K562 (cell line): ENCODE data around the gene IGSF23. TPM values are rescaled to one million over a fixed set of nuclear protein-coding genes. Genes with fewer than 3 reads are reported as not detected.

Experiments
- ATAC-seq: fragments of 200-7000 bp; cut with Tn5 transposase; 3 replicates; pipeline ENCODE4 v1.9.1; 2020; ENCODE audit warnings: moderate library complexity
- BruUV-seq: library from RNA; stranded (reverse); fragments of 400-500 nt; replicated peaks from 2 replicates; lab custom pipeline; 2021; lab: Mats Ljungman, UMichigan
- CTCF ChIA-PET: fragments of 300-600 bp; formaldehyde crosslinking; extraction: SDS; loops from one replicate; lab custom pipeline; 2021; ENCODE audit warnings: low intra/inter-chr PET ratio; lab: Yijun Ruan, JAX
- POLR2A ChIA-PET: fragments of 300-600, 350-650 bp; sonication (Branson Sonifier 250); formaldehyde crosslinking; extraction: SDS; loops from one replicate; lab custom pipeline; 2021; ENCODE audit warnings: antibody characterized with exemption, inconsistent platforms; lab: Yijun Ruan, JAX
- DNase-seq, 4 experiments: peaks; one replicate each; pipeline versions ENCODE4 v3.0.0 to v3.0.0-alpha.2; 2011 to 2018; ENCODE audit warnings: low spot score in 3 of 4, mixed read lengths in 3 of 4; ENCODE audit errors: extremely low read depth in 1 of 4
- FAIRE-seq: peaks from 2 replicates; lab custom pipeline; 2011; peaks lifted over from hg19 to GRCh38; lab: Jason Lieb, UNC
- H2AFZ ChIP-seq: 2 replicates; pipeline ENCODE4 v1.6.0; 2011; ENCODE audit warnings: low read depth, low read length, control low read depth, inconsistent platforms
- H3K27ac ChIP-seq: fragments of 200-600 bp; 3 replicates; pipeline ENCODE4 v1.8.0; 2011; ENCODE audit warnings: low read depth, mild to moderate bottlenecking, control low read depth, inconsistent platforms, low read length, moderate library complexity, mixed read lengths; ENCODE audit errors: extremely low read depth
- H3K27me3 ChIP-seq, 2 experiments: fragments of 300-600 bp in 1 of 2; 2 replicates in 1 of 2; 3 replicates in 1 of 2; pipeline versions ENCODE4 v1.6.0 to v1.8.0; 2011; ENCODE audit warnings: inconsistent platforms in 2 of 2, low read length in 2 of 2, mild to moderate bottlenecking in 1 of 2, mixed read lengths in 1 of 2, moderate library complexity in 1 of 2; ENCODE audit not compliant: control insufficient read depth in 2 of 2, insufficient read depth in 2 of 2
- H3K36me3 ChIP-seq: fragments of 300-600 bp; 3 replicates; pipeline ENCODE4 v1.8.0; 2011; ENCODE audit warnings: mild to moderate bottlenecking, low read length, inconsistent platforms; ENCODE audit not compliant: control insufficient read depth, insufficient read depth
- H3K4me1 ChIP-seq, 2 experiments: fragments of 200-600 bp in 1 of 2; replicated peaks in 1 of 2; 2 replicates in 1 of 2; 3 replicates in 1 of 2; pipeline versions ENCODE4 v1.5.1 to v1.8.0; 2011; ENCODE audit warnings: inconsistent platforms in 2 of 2, low read length in 2 of 2, mild to moderate bottlenecking in 1 of 2, mixed read lengths in 1 of 2, moderate library complexity in 1 of 2; ENCODE audit not compliant: control insufficient read depth in 2 of 2, insufficient read depth in 2 of 2
- H3K4me2 ChIP-seq: 2 replicates; pipeline ENCODE4 v1.6.1; 2011; ENCODE audit warnings: low read length, control low read depth, inconsistent platforms, mixed read lengths; ENCODE audit not compliant: insufficient read depth
- H3K4me3 ChIP-seq: fragments of 200-600 bp; sonication (generic), shearing (Covaris generic); 2 replicates; pipeline ENCODE4 v1.5.1; 2016; ENCODE audit warnings: control low read depth, inconsistent platforms
- H3K79me2 ChIP-seq: fragments of 200-600 bp; 3 replicates; pipeline ENCODE4 v1.8.0; 2011; ENCODE audit warnings: low read length, inconsistent platforms; ENCODE audit not compliant: control insufficient read depth, insufficient read depth
- H3K9ac ChIP-seq, 2 experiments: 2 replicates each; pipeline versions ENCODE4 v1.6.0 to v1.6.1; 2011; ENCODE audit warnings: low read depth in 2 of 2, low read length in 2 of 2, control low read depth in 1 of 2, inconsistent platforms in 1 of 2, mild to moderate bottlenecking in 1 of 2, mixed read lengths in 1 of 2; ENCODE audit not compliant: insufficient read depth in 1 of 2
- H3K9me1 ChIP-seq: one replicate; pipeline ENCODE4 v1.6.0; 2011; ENCODE audit warnings: inconsistent platforms, mild to moderate bottlenecking, low read length, moderate library complexity; ENCODE audit not compliant: control insufficient read depth, insufficient read depth
- H3K9me3 ChIP-seq: replicated peaks from 2 replicates; pipeline ENCODE4 v1.5.1; 2011; ENCODE audit warnings: low read depth, low read length, inconsistent platforms; ENCODE audit not compliant: control insufficient read depth, insufficient read depth
- H4K20me1 ChIP-seq: replicated peaks from 2 replicates; pipeline ENCODE4 v1.6.1; 2011; ENCODE audit warnings: low read length, inconsistent platforms, mixed read lengths; ENCODE audit not compliant: control insufficient read depth, insufficient read depth
- BCL6 ChIP-seq: fragments of 250-450 bp; sonication (Bioruptor Pico); IDR thresholded peaks from 2 replicates; pipeline ENCODE4 v1.4.0; 2020
- CHD4 ChIP-seq: fragments of 200-600 bp; sonication (generic); IDR thresholded peaks from 3 replicates; pipeline ENCODE4 v1.6.1; 2012; ENCODE audit warnings: low read depth, mild to moderate bottlenecking, mixed read lengths, low read length, inconsistent platforms; ENCODE audit not compliant: insufficient read depth, insufficient replicate concordance, poor library complexity, severe bottlenecking
- COPS2 ChIP-seq: fragments of 450-650 bp; conservative IDR thresholded peaks from 2 replicates; pipeline ENCODE4 v1.6.1; 2016; ENCODE audit warnings: mild to moderate bottlenecking, moderate library complexity
- FOS ChIP-seq: IDR thresholded peaks from 3 replicates; pipeline ENCODE4 v1.6.1; 2011; ENCODE audit not compliant: insufficient read length; ENCODE audit errors: extremely low read depth
- FOXA1 ChIP-seq: fragments of 450-650 bp; IDR thresholded peaks from 2 replicates; pipeline ENCODE4 v1.6.1; 2016; ENCODE audit warnings: mild to moderate bottlenecking, borderline replicate concordance
- FOXM1 ChIP-seq, 2 experiments: fragments of 450-650 bp in 1 of 2; sonication (generic) in 1 of 2; formaldehyde crosslinking in 1 of 2; IDR thresholded peaks; 2 replicates each; pipeline versions ENCODE4 v1.6.1 to v1.9.0; 2017 to 2022; ENCODE audit warnings: low read depth in 2 of 2, mild to moderate bottlenecking in 2 of 2, missing genetic modification reagents in 1 of 2, moderate library complexity in 1 of 2
- GABPA ChIP-seq: fragments of 200-800 bp; sonication (Bioruptor generic); conservative IDR thresholded peaks from 2 replicates; pipeline ENCODE4 v1.6.1; 2016; ENCODE audit warnings: low read depth, missing genetic modification characterization, missing compliant biosample characterization
- GTF2F1 ChIP-seq: IDR thresholded peaks from 2 replicates; pipeline ENCODE4 v1.6.1; 2011; ENCODE audit warnings: low read depth, low read length, improper control_type of control experiment
- HMG20B ChIP-seq: fragments of 250-450 bp; sonication (Bioruptor Pico); IDR thresholded peaks from 2 replicates; pipeline ENCODE4 v1.5.0; 2021; ENCODE audit warnings: mild to moderate bottlenecking
- MTF1 ChIP-seq: fragments of 250-450 bp; sonication (Bioruptor Pico); IDR thresholded peaks from 2 replicates; pipeline ENCODE4 v1.9.0; 2021; ENCODE audit warnings: moderate library complexity, mild to moderate bottlenecking, inconsistent platforms, borderline replicate concordance
- NR4A1 ChIP-seq, 2 experiments: fragments of 250-450 bp in 1 of 2; fragments of 450-650 bp in 1 of 2; sonication (Bioruptor Pico) in 1 of 2; IDR thresholded peaks; 2 replicates each; pipeline versions ENCODE4 v1.4.0 to v1.6.1; 2016 to 2020; ENCODE audit warnings: mild to moderate bottlenecking in 2 of 2, missing compliant biosample characterization in 1 of 2, missing genetic modification characterization in 1 of 2, moderate library complexity in 1 of 2
- RBM25 ChIP-seq: fragments of 200-400 bp; formaldehyde crosslinking; IDR thresholded peaks from 2 replicates; pipeline ENCODE4 v1.6.1; 2018; ENCODE audit warnings: low read length, low read depth, moderate library complexity; ENCODE audit not compliant: severe bottlenecking
- SETDB1 ChIP-seq: IDR thresholded peaks from one replicate; pipeline ENCODE4 v1.6.1; 2012; ENCODE audit warnings: low read length, control low read depth, inconsistent platforms
- SP2 ChIP-seq: IDR thresholded peaks from 2 replicates; pipeline ENCODE4 v1.6.1; 2011; ENCODE audit warnings: mild to moderate bottlenecking, low read depth, low read length, moderate library complexity; ENCODE audit not compliant: poor library complexity, severe bottlenecking; ENCODE audit errors: extremely low read depth
- STAT5A ChIP-seq: IDR thresholded peaks from 2 replicates; pipeline ENCODE4 v1.6.1; 2012; ENCODE audit warnings: low read length, inconsistent platforms, borderline replicate concordance
- TAL1 ChIP-seq: fragments of 450-650 bp; IDR thresholded peaks from 2 replicates; pipeline ENCODE4 v1.6.1; 2016; ENCODE audit warnings: mild to moderate bottlenecking
- THRB ChIP-seq: fragments of 450-650 bp; formaldehyde crosslinking; conservative IDR thresholded peaks from 2 replicates; pipeline ENCODE4 v1.4.0; 2022; ENCODE audit warnings: mild to moderate bottlenecking, missing genetic modification characterization
- ZKSCAN8 ChIP-seq: fragments of 200-800 bp; sonication (Bioruptor generic); IDR thresholded peaks from 2 replicates; pipeline ENCODE4 v1.6.1; 2016; ENCODE audit warnings: missing genetic modification characterization, missing compliant biosample characterization
- ZNF146 ChIP-seq: IDR thresholded peaks from one replicate; pipeline ENCODE4 v1.6.1; 2018; ENCODE audit warnings: missing compliant biosample characterization; ENCODE audit not compliant: unreplicated experiment
- ZNF764 ChIP-seq: fragments of 250-450 bp; sonication (Bioruptor Pico); IDR thresholded peaks from 2 replicates; pipeline ENCODE4 v1.4.0; 2020; ENCODE audit warnings: low read depth, mild to moderate bottlenecking, moderate library complexity
- WGBS: fragments of 100-300 bp; shearing (Covaris generic); methylation state at CpG from one replicate; pipeline ENCODE4 v1.1.6; 2016; ENCODE audit warnings: low coverage, mixed read lengths; ENCODE audit not compliant: insufficient coverage; ENCODE audit errors: missing lambda C conversion rate; 5-methylcytosine and 5-hydroxymethylcytosine counted together
- in situ Hi-C: fragments of 300-500 bp; cut with MboI; formaldehyde crosslinking; loops from 4 replicates; pipeline ENCODE4 v1.15.0; 2018; ENCODE audit warnings: inconsistent platforms, mixed read lengths
- intact Hi-C: fragments of 100-400 bp; cut with micrococcal nuclease; formaldehyde crosslinking; loops from 2 replicates; pipeline ENCODE4 v1.14.2; 2022
- polyA plus RNA-seq, 8 experiments: library from polyadenylated mRNA; depleted of rRNA in 4 of 8; stranded (reverse) in 5 of 8; unstranded in 3 of 8; fragments of >200 nt; fragmentation: Nextera tagmentation in 2 of 8; fragmentation: Illumina TruSeq in 1 of 8; extraction: Ambion mirVana in 2 of 8; extraction: Trizol in 1 of 8; gene quantifications; 2 replicates each; pipeline versions ENCODE4 v1.2.1 to v1.2.3, GENCODE V29; 2011 to 2014; ENCODE audit warnings: inconsistent platforms in 1 of 8, missing spikeins in 1 of 8
- total RNA-seq, 7 experiments: library from RNA; depleted of rRNA in 6 of 7; stranded (reverse); fragments of >200 nt in 6 of 7; fragmentation: Illumina TruSeq in 2 of 7; extraction: Trizol in 2 of 7; gene quantifications; 2 replicates each; pipeline versions ENCODE4 v1.2.1 to v1.2.3, GENCODE V29; 2011 to 2021; ENCODE audit warnings: low replicate concordance in 1 of 7

Gene IGSF23
- total and polyA plus RNA-seq, 9 of the 15 experiments (the other 6 are each of a cell fraction or from before 2014, with no cell fraction given): not detected

GRCh38 chr19:44615863-44616247, 2.5 kb downstream of the IGSF23 start:
- no peak for TF ChIP-seq HMG20B (CRISPR knock-in tag)
- TF ChIP-seq FOXA1: no peak
- TF ChIP-seq FOXM1 (IDR thresholded peaks at IDR 0.05; ENCODE audit: low read depth): no peak
- no peak for TF ChIP-seq FOXM1 (CRISPR knock-in tag; IDR thresholded peaks at IDR 0.05; ENCODE audit: low read depth)
- TF ChIP-seq ZNF146 (CRISPR knock-in tag): no peak
- TF ChIP-seq CHD4: no peak
- no peak for TF ChIP-seq SP2
- no peak for TF ChIP-seq FOS
- TF ChIP-seq GTF2F1: no peak
- TF ChIP-seq COPS2: no peak
- TF ChIP-seq TAL1: no peak
- no peak for TF ChIP-seq RBM25
- no peak for TF ChIP-seq THRB (CRISPR knock-in tag)
- no peak for TF ChIP-seq SETDB1
- TF ChIP-seq ZKSCAN8 (CRISPR knock-in tag): no peak
- no peak for TF ChIP-seq MTF1
- TF ChIP-seq ZNF764 (CRISPR knock-in tag): no peak
- TF ChIP-seq GABPA (tag): no peak
- TF ChIP-seq STAT5A: no peak
- no peak for TF ChIP-seq NR4A1 (CRISPR knock-in tag; IDR thresholded peaks at IDR 0.05)
- no peak for TF ChIP-seq NR4A1 (tag; IDR thresholded peaks at IDR 0.05)
- TF ChIP-seq BCL6 (CRISPR knock-in tag): no peak
- TF ChIP-seq, all 486 proteins: peak for 0
- H3K4me2 ChIP-seq: no peak overlapping the region
- H3K9ac ChIP-seq: no peak overlapping the region
- in situ Hi-C loops: no loop called here
- 26% methylated on average over 5 of the region's 5 CpGs for whole genome bisulfite sequencing
- no peak overlapping the region for H3K4me3 ChIP-seq
- H4K20me1 ChIP-seq: no peaks in the 10 kb centered on the region
- CTCF ChIA-PET: no interaction called here
- no peak for FAIRE-seq
- no peak for DNase-seq
- no peak for ATAC-seq
- H3K9me3 ChIP-seq: no peaks in the 10 kb centered on the region
- H3K4me1 ChIP-seq: no peaks in the 10 kb centered on the region; a peak in 1 of 5 replicates
- no peaks in the 10 kb centered on the region; a peak in 2 of 5 replicates for H3K27me3 ChIP-seq
- H3K36me3 ChIP-seq: no peaks in the 10 kb centered on the region
- H3K27ac ChIP-seq: no peak overlapping the region
- BruUV-seq: no TSS peak
- 0 out of 2 replicates have a peak overlapping the region, but pooled peaks have one; percentile 25 for H2AFZ ChIP-seq
- intact Hi-C loops: no loop called here
- H3K9me1 ChIP-seq: no peaks in the 10 kb centered on the region
- H3K79me2 ChIP-seq: no peaks in the 10 kb centered on the region
- POLR2A ChIA-PET: interaction anchor here (1.3 to 2.4 kb wide), 2 partner anchors 11 to 14 kb away, joined by 3 to 8 read pairs; no protein-coding TSS in a partner anchor
